Measurements from ENCODE around the gene CFAP92. TPM values are rescaled to one million over a fixed set of nuclear protein-coding genes. Genes with fewer than 3 reads are reported as not detected.
A peak's percentile ranks its signal among the peaks of the same experiment; 100 is the strongest.

Gene CFAP92, protein sequence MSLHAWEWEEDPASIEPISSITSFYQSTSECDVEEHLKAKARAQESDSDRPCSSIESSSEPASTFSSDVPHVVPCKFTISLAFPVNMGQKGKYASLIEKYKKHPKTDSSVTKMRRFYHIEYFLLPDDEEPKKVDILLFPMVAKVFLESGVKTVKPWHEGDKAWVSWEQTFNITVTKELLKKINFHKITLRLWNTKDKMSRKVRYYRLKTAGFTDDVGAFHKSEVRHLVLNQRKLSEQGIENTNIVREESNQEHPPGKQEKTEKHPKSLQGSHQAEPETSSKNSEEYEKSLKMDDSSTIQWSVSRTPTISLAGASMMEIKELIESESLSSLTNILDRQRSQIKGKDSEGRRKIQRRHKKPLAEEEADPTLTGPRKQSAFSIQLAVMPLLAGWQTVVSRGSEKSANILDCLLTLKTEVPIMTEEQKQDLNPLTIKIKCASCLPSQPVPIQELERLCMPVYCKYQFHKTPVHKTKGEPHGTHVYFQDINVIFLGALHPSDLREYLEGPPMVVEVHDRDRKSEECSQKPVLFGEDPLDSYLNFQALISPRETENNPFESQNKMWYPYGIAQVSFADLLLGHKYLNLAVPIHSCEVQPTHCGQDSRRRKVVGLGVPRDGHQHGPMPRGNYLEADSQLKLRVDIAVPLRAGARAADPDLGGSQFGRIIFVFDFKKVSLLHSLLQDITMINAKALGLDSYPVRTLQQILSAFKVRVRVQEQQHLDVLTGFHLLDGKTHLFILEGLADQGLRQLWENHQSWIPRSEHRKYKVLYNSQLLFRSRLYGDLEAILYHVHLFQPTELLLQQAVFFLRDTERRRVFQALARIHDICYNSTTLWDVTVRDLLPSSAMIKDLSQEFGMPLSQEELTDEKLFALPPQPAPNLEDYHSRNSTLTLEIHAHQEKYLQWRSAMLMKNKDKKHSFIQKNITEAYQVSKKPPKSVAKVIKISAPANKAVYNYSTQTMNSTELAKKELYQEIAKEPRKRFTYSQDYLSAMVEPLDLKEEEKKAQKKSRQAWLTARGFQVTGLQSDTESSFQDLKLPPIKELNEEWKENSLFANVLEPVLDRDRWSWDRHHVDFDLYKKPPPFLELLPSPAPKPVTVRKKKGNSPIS
- total RNA-seq (10.0 TPM), polyA plus RNA-seq (2.0 TPM)
- long read RNA-seq, donor 1, result 0 reads
- long read RNA-seq, donor 2, partial matches to known transcripts, result 42 of 60 reads
- long read RNA-seq, donor 2, other reads (novel, unspliced or antisense), result 17 of 60 reads
- long read RNA-seq, donor 3, result 0 reads
- long read RNA-seq, donor 4, partial matches to known transcripts, result 0 of 5 reads
- long read RNA-seq, donor 4, other reads (novel, unspliced or antisense), result 5 of 5 reads
- long read RNA-seq, donor 5, result 0 reads
- long read RNA-seq, donor 6, result 0 reads
- long read RNA-seq, donor 7, result 0 reads
- long read RNA-seq, donor 8, result 0 reads
- long read RNA-seq, donor 9, partial matches to known transcripts, result 0 of 7 reads
- long read RNA-seq, donor 9, other reads (novel, unspliced or antisense), result 7 of 7 reads
- long read RNA-seq, donor 10, result 0 reads

DNA sequence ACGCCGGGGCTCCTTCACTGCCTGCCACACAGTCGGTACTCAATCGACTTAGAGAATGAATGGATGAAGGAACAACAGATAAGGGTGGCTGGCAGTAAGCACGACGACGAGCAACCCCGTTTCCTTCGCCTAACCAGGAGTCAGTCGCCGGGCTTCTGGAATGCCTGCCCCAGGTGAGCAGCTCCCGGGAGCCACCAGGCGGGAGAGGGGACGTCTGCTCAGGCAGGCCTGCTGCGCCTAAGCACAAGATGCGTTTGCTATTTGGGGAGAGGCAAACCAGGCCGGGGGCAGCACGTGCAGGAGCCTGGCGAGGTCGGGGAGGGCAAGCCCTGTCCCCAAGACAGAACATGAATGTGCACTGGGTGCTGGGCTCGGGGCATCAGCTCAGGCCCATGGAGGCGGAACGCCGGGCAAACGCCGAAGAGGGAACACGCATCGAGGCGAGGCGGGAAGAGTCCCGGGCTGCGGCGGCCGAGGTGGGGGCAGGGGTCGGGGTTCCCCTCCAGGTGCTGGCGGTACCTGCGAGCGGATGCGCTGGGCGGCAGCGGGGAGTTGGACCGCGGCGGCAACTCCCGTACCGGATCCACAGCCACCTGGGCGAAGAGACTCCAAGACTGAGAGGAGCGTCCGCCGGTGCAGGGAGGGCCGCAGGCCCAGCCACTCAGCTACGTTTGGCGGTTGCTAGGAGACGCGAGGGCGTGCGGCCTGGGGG is at the start of gene CFAP92:
CFAP92 (minus strand) TSS at position 616 of the 712 bp plus-strand sequence. CDS start 772 bp downstream, outside the sequence.
- 29% methylated on average over 57 of the region's 57 CpGs for WGBS
- Histone ChIP-seq H3K27me3 (ENCODE audit: control insufficient read depth in 2 of 2, insufficient read depth in 1 of 2, low read length in 1 of 2) (no peaks in the 10 kb centered on the region), H3K9me3 (ENCODE audit: control insufficient read depth in 2 of 2, insufficient read depth in 1 of 2, low read length in 1 of 2) (no peaks in the 10 kb centered on the region), H3K4me3 (ENCODE audit: low read length in 2 of 2) (peak within 1 kb of the TSS; percentile 43 to 46), H3K4me1 (ENCODE audit: control insufficient read depth in 2 of 2, insufficient read depth in 2 of 2, low read length in 2 of 2) (peaks cover 46 to 62% of the 10 kb centered on the region in 2 donors), H3K27ac (ENCODE audit: low read depth in 1 of 2, low read length in 1 of 2) (peak within 1 kb of the TSS; percentile 90 to 91), H3K36me3 (ENCODE audit: control insufficient read depth in 2 of 2, insufficient read depth in 2 of 2, low read length in 1 of 2) (no peaks in the 10 kb centered on the region)
- DNase-seq (ENCODE audit: low read depth in 6 of 9, low spot score in 9 of 9), result peak in 7 of 9 donors; percentile 75 to 95 (median 89)

DNA sequence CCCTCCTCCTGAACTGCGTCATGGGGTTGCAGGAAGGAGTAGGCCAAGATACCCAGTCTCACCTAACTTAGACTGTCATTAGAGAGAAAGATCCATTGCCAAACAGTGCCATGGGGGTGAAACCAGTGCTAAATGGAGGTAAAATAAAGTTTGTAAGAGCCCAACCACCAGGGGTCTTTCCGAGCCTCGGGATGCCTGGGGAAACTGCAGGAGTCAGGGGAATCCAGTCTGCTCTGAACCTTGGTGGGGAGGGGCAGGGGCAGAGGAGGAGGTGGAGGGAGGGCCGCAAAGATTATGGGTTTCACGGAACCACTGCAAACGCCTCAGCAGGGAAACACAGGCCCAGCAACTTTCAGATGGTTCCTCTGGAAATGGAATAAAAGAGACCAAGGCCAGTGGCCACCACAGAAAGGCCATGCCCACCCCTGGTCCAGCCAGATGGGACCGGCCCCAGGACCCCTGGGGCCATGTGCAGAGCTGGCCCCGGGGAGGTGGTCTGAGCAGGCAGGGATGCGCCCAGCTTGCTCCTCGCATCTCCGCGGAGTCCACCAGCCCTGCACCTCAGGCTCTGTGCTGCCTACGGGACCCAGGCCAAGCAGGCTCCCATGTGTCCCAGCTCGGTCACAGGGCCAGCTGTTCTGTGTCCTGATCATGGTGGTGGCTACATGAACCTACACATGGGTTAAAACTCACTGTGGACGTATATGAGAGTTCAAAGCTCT is 46.9 kb upstream of the CFAP92 start:
- H3K27ac ChIP-seq (ENCODE audit: low read depth in 1 of 2, low read length in 1 of 2), result no peak overlapping the region
- H3K4me1 ChIP-seq (ENCODE audit: control insufficient read depth in 2 of 2, insufficient read depth in 2 of 2, low read length in 2 of 2), result peaks cover 4 to 5% of the 10 kb centered on the region in 2 donors
- H3K9me3 ChIP-seq (ENCODE audit: control insufficient read depth in 2 of 2, insufficient read depth in 1 of 2, low read length in 1 of 2), result peaks cover 0 to 8% of the 10 kb centered on the region in 2 donors
- 97% methylated on average over 15 of the region's 15 CpGs for WGBS
- no peak for DNase-seq (ENCODE audit: low read depth in 6 of 9, low spot score in 9 of 9)
- no peak overlapping the region for H3K4me3 ChIP-seq (ENCODE audit: low read length in 2 of 2)
- H3K27me3 ChIP-seq (ENCODE audit: control insufficient read depth in 2 of 2, insufficient read depth in 1 of 2, low read length in 1 of 2), result peaks cover 10 to 18% of the 10 kb centered on the region in 2 donors
- no peaks in the 10 kb centered on the region for H3K36me3 ChIP-seq (ENCODE audit: control insufficient read depth in 2 of 2, insufficient read depth in 2 of 2, low read length in 1 of 2)

DNA sequence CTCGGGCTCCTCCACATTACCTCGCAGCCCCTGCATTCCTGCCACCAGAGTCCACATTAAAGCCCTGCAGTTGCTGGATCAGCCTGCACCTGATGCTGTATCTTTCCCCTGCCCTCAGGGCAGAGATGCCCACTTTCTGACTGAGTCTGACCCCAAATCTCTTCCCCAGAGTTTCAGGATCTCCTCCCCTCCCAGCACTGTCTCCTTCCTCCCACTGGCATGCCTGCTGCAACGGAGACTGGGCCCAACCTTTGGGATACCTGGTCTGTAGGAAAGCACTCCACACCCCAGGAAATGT is 46.1 kb upstream of the CFAP92 start:
- Histone ChIP-seq H3K9me3 (ENCODE audit: control insufficient read depth in 2 of 2, insufficient read depth in 1 of 2, low read length in 1 of 2) (peaks cover 0 to 5% of the 10 kb centered on the region in 2 donors), H3K27ac (ENCODE audit: low read depth in 1 of 2, low read length in 1 of 2) (no peak overlapping the region), H3K4me1 (ENCODE audit: control insufficient read depth in 2 of 2, insufficient read depth in 2 of 2, low read length in 2 of 2) (peaks cover 5 to 8% of the 10 kb centered on the region in 2 donors), H3K36me3 (ENCODE audit: control insufficient read depth in 2 of 2, insufficient read depth in 2 of 2, low read length in 1 of 2) (no peaks in the 10 kb centered on the region), H3K4me3 (ENCODE audit: low read length in 2 of 2) (no peak overlapping the region), H3K27me3 (ENCODE audit: control insufficient read depth in 2 of 2, insufficient read depth in 1 of 2, low read length in 1 of 2) (peaks cover 5 to 10% of the 10 kb centered on the region in 2 donors)
- no peak for DNase-seq (ENCODE audit: low read depth in 6 of 9, low spot score in 9 of 9)
- WGBS, result 59% methylated on average over 3 of the region's 3 CpGs

DNA sequence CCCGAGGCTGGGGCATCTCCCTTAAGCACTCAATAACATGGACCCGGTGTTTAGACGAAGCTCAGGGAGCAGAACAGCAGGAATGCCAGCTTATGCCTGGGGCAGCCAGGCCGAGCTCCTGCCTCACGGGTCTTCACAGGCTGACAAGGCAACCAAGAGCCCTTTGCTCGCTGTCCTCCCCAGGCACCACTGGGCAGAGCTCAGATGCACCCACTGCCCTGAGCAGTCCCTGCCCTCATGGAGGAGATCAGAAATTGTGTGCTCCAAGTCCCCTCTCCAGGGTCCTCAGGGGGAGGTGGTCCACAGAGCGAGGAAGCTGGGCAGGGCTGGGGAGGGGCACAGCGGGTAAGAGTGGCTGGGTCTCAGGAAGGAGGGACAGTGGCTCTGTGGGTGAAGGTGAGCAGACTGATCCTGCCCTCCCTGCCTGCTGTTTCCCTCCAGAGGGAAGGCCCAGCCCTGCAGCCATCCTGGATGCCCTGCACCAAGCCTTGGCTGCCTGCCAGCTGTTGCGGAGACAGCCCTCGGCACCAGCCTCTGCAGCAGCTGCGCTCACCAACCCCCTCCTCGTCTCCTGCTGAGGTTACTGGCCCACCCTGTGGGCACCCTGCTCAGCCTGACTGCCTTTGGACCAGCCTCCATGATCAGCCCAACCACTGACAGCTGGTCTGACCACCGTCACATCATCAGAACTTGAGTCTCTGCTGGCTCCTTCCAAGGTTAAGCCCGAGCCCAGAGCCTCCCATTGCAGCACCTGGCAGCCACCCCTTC is 45.6 kb upstream of the CFAP92 start:
- DNase-seq (ENCODE audit: low read depth in 6 of 9, low spot score in 9 of 9), result no peak
- 50% methylated on average over 14 of the region's 14 CpGs for WGBS
- H3K36me3 ChIP-seq (ENCODE audit: control insufficient read depth in 2 of 2, insufficient read depth in 2 of 2, low read length in 1 of 2), result no peaks in the 10 kb centered on the region

DNA sequence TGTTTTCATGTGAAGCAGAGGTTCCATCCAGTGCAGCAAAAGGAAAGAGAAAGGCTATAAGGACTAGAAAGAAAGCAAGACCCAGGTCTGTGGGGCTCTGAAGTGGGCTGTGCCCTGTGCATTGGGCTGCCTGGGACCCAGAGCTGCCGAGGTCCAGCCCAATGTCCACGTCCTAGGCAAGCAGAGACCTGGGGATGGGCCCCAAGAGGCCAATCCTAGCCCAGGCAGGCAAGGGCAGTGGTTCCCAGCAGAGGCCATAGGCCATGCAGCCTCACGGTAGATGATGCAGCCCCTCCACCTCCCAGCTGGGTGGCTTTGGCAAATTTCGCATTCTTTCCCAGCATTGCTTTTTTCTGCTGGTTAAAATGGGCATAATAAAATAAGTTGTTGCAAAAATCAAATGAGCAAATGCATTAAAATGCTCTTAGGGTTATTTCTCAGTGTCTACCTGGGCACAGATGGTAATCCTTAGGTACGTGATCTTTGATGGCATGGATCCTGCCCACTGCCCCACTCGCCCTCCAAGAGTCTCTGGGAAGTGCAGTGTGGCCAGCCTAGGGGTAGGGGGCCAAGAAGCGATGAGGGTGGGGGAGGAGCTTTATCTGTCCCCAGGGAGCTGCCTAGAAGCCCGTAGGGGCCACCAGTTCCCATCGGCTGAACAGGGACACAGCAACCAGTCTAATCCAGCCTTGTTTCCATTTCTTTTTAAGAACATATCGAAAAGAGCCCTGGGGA is 44.4 kb upstream of the CFAP92 start:
- no peaks in the 10 kb centered on the region for H3K36me3 ChIP-seq (ENCODE audit: control insufficient read depth in 2 of 2, insufficient read depth in 2 of 2, low read length in 1 of 2)
- H3K27me3 ChIP-seq (ENCODE audit: control insufficient read depth in 2 of 2, insufficient read depth in 1 of 2, low read length in 1 of 2), result peaks cover 2 to 3% of the 10 kb centered on the region in 2 donors
- H3K27ac ChIP-seq (ENCODE audit: low read depth in 1 of 2, low read length in 1 of 2), result no peak overlapping the region
- 94% methylated on average over 10 of the region's 10 CpGs for WGBS
- peaks cover 5 to 8% of the 10 kb centered on the region in 2 donors for H3K4me1 ChIP-seq (ENCODE audit: control insufficient read depth in 2 of 2, insufficient read depth in 2 of 2, low read length in 2 of 2)
- DNase-seq (ENCODE audit: low read depth in 6 of 9, low spot score in 9 of 9), result no peak
- H3K4me3 ChIP-seq (ENCODE audit: low read length in 2 of 2), result no peak overlapping the region
- no peaks in the 10 kb centered on the region for H3K9me3 ChIP-seq (ENCODE audit: control insufficient read depth in 2 of 2, insufficient read depth in 1 of 2, low read length in 1 of 2)

More for the DNA sequence above, 45.6 kb upstream of the CFAP92 start:
- H3K27me3 ChIP-seq (ENCODE audit: control insufficient read depth in 2 of 2, insufficient read depth in 1 of 2, low read length in 1 of 2), result peaks cover 5 to 7% of the 10 kb centered on the region in 2 donors
- H3K27ac ChIP-seq (ENCODE audit: low read depth in 1 of 2, low read length in 1 of 2), result no peak overlapping the region
- H3K4me3 ChIP-seq (ENCODE audit: low read length in 2 of 2), result no peak overlapping the region
- H3K4me1 ChIP-seq (ENCODE audit: control insufficient read depth in 2 of 2, insufficient read depth in 2 of 2, low read length in 2 of 2), result peaks cover 5 to 8% of the 10 kb centered on the region in 2 donors
- H3K9me3 ChIP-seq (ENCODE audit: control insufficient read depth in 2 of 2, insufficient read depth in 1 of 2, low read length in 1 of 2), result peaks cover 0 to 3% of the 10 kb centered on the region in 2 donors

DNA sequence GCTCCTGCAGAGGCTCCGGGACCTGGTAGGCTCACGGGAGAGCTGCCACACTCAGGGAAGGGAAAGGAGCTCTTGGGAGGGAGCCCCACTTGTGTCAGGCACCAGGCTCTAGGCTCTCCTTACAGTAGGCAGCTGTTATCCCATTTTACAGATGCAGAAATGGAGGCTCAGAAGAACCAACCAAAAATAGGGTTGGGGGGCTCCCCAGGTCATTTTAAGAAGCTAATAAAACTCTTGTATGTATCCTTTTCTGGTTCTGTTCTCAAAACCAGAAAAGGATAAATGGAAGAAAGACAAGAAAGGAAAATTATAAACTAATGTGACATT is 43.2 kb upstream of the CFAP92 start:
- H3K4me1 ChIP-seq (ENCODE audit: control insufficient read depth in 2 of 2, insufficient read depth in 2 of 2, low read length in 2 of 2), result peaks cover 5 to 8% of the 10 kb centered on the region in 2 donors
- no peak for DNase-seq (ENCODE audit: low read depth in 6 of 9, low spot score in 9 of 9)
- no peak overlapping the region for H3K4me3 ChIP-seq (ENCODE audit: low read length in 2 of 2)
- H3K27ac ChIP-seq (ENCODE audit: low read depth in 1 of 2, low read length in 1 of 2), result no peak overlapping the region
- H3K9me3 ChIP-seq (ENCODE audit: control insufficient read depth in 2 of 2, insufficient read depth in 1 of 2, low read length in 1 of 2), result no peaks in the 10 kb centered on the region
- no peaks in the 10 kb centered on the region for H3K36me3 ChIP-seq (ENCODE audit: control insufficient read depth in 2 of 2, insufficient read depth in 2 of 2, low read length in 1 of 2)
- H3K27me3 ChIP-seq (ENCODE audit: control insufficient read depth in 2 of 2, insufficient read depth in 1 of 2, low read length in 1 of 2), result no peaks in the 10 kb centered on the region
- WGBS, result 49% methylated on average over 2 of the region's 2 CpGs

All from thymus (tissue), 14 donors.